MG63 (cell line): ENCODE results near the gene CDC5L. TPM values are rescaled to one million over a fixed set of nuclear protein-coding genes. Genes with fewer than 3 reads are reported as not detected.
A peak's percentile ranks its signal among the peaks of the same experiment; 100 is the strongest.

Source experiments
- DNase-seq: peaks from one replicate; pipeline ENCODE4 v3.0.0-alpha.2; 2020
- H3K27me3 ChIP-seq: fragments of 250-450 bp; sonication (Bioruptor Pico); 2 replicates; pipeline ENCODE4 v1.5.1; 2020; ENCODE audit warnings: mild to moderate bottlenecking, moderate library complexity
- H3K36me3 ChIP-seq: fragments of 250-450 bp; sonication (Bioruptor Pico); 2 replicates; pipeline ENCODE4 v1.5.1; 2020; ENCODE audit warnings: mild to moderate bottlenecking, moderate library complexity
- H3K4me3 ChIP-seq: fragments of 250-450 bp; sonication (Bioruptor Pico); 2 replicates; pipeline ENCODE4 v1.5.1; 2020; ENCODE audit warnings: mild to moderate bottlenecking, moderate library complexity
- H3K9me3 ChIP-seq: fragments of 250-450 bp; sonication (Bioruptor Pico); 2 replicates; pipeline ENCODE4 v1.5.1; 2020; ENCODE audit warnings: mild to moderate bottlenecking, moderate library complexity
- total RNA-seq: library from RNA; depleted of rRNA; stranded (reverse); fragments of >200 nt; shearing (Covaris generic); gene quantifications from 2 replicates; pipeline ENCODE4 v1.2.3, GENCODE V29; 2014; ENCODE audit warnings: low replicate concordance

The CDC5L gene
- total RNA-seq, 1 experiment from 2014 or later = 89.6 TPM

DNA sequence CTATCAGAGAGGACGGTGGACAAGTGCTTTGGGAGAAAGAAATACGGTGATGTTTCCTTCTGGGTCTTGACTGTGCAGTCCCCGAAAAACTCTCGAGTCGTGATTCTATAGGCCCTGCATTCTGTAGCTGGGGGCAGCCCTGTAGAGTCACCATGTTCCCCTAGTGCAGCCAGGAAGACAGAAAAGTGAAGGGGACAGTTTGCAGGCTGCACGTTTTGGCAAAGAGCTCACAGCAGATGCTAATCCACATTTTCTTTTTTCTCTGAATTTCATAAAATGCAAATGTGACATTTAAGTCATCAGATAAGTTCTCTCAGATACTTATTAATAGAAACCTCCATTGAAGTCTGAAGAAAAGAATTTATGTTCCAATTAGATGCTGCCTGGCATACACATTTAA lies 25.6 kb upstream of the CDC5L start:
- no peak overlapping the region for H3K4me3 ChIP-seq
- no peak for DNase-seq
- no peaks in the 10 kb centered on the region for H3K9me3 ChIP-seq
- H3K36me3 ChIP-seq = no peaks in the 10 kb centered on the region
- peaks cover 47% of the 10 kb centered on the region for H3K27me3 ChIP-seq

DNA sequence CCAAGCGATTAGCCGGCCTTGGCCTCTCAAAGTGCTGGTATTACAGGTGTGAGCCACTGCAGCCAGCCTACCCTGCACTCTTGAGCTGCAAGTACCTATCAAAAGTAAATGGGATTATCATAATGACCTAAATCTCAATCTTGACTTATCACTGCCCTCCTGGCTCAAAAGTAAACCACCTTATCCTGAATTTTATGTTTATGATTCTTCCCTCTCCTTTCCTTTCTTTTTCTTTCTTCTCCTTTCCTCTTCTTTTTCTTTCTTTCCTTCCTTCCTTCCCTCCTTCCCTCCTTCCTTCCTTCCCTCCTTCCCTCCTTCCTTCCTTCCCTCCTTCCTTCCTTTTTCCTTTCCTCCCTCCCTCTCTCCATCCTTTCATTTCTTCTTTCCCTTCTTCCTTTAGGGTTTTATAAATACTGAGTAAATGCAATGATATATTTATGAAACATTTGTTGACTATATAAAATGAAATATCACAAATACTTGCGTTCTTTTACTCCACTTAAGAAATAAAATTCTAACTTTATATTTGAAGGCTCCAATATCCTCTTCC lies 24.1 kb upstream of the CDC5L start:
- Histone ChIP-seq H3K27me3 (peaks cover 58% of the 10 kb centered on the region), H3K9me3 (no peaks in the 10 kb centered on the region), H3K4me3 (no peak overlapping the region), H3K36me3 (no peaks in the 10 kb centered on the region)
- DNase-seq = no peak

DNA sequence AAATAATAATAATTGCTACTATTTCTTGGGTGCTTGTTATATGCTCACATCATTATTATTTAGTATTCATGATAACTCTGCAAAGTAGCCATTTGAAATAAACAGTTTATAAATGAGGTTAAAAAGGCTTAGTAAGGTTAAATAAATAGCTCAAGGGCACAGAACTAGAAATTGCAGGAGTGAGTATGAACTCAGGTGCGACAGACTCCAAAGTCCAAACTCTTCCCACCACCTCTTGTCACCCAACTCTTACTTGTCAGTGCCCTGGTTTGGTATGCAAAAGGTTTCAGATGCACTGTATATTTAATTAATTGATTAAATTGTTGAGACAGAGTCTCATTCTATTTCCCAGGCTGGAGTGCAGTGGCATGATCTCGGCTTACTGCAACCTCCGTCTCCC lies 20.7 kb upstream of the CDC5L start:
- DNase-seq = no peak
- Histone ChIP-seq H3K4me3 (no peak overlapping the region), H3K36me3 (no peaks in the 10 kb centered on the region), H3K27me3 (peaks cover 45% of the 10 kb centered on the region), H3K9me3 (no peaks in the 10 kb centered on the region)

DNA sequence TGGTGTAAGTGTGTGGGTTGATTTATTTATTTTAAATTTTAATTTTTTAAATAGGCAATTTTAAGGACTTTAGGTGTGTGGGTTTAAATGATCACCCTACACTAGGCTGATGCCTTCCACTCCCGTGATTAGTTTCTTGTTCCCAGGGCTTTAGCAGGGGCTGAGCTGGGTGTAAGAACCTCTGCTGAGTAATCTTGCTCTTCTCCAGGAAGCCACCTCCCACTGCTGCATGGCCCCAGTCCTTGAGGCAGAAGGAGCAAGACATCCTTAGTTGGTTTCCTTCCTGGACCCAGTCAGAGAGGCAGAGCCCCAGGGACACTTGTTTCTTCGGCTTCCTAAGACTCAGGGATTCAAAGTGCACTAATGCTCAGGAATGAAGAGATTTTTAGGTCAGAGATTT lies 19.8 kb upstream of the CDC5L start:
- H3K4me3 ChIP-seq = no peak overlapping the region
- no peaks in the 10 kb centered on the region for H3K9me3 ChIP-seq
- peaks cover 40% of the 10 kb centered on the region for H3K27me3 ChIP-seq
- no peaks in the 10 kb centered on the region for H3K36me3 ChIP-seq
- no peak for DNase-seq

DNA sequence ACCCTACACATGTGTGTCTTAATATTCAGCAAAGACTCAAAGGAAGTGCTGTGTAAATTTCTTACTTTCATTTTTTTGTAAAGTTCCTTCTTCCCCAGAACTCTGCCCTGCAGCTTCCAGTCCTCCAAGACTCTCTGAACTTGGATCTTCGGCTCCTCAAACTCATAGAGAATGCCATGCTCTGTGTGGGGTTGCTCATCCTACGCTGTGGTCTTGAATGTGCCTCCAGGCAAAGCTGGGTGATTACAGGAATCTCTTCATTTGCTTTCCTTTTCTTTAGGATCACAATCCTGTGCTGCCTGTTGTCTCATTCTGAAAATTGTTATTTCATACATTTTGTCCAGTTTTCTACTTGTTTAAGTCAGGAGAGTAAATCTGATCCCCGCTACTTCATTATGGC lies 14.5 kb upstream of the CDC5L start:
- Histone ChIP-seq H3K27me3 (peaks cover 22% of the 10 kb centered on the region), H3K4me3 (no peak overlapping the region), H3K9me3 (peaks cover 4% of the 10 kb centered on the region; the same call in 1 of the 2 replicates), H3K36me3 (no peaks in the 10 kb centered on the region)
- DNase-seq = no peak

DNA sequence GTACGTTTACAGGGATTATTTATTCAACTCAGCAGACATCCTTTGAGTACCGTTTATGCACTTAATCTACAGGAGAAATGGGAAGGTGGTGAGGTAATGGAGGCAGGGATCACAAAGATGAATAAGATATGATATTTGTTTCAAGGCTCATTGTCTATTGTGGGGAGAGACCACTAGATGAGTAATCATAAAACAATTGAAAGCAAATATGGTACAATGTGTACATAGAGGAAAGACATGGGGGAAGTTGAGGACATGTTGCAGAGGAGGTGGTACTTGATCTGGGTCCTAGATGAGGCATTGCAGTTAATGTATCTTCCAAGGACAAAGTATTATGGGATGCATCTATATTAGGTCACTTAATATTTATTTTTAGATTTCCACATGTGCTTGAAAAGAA lies 13.7 kb upstream of the CDC5L start:
- DNase-seq = no peak
- Histone ChIP-seq H3K9me3 (peaks cover 4% of the 10 kb centered on the region; the same call in 1 of the 2 replicates), H3K27me3 (peaks cover 16% of the 10 kb centered on the region), H3K4me3 (no peak overlapping the region), H3K36me3 (no peaks in the 10 kb centered on the region)

DNA sequence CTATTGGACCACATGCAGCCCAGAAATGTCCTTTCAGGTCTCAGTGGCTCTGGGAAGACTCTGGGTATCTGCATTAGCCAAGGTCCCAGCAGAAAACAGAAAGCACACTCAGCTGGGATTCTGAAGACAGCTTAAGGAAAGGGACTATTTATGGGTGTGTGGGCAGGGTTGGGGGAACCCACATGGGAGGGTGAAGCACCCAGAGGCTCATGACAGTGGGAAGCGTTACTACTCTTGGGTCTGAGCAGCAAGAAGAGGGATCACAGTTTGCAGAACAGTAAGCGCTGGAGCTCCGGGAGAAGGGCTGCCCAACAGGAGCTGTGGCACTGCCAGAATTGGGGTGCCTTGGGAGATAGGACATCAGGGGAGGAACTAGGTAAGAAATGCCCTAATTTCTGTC lies 12.4 kb upstream of the CDC5L start:
- H3K9me3 ChIP-seq = peaks cover 4% of the 10 kb centered on the region; the same call in 1 of the 2 replicates
- H3K27me3 ChIP-seq = peaks cover 8% of the 10 kb centered on the region
- no peak overlapping the region for H3K4me3 ChIP-seq
- no peak for DNase-seq
- H3K36me3 ChIP-seq = no peaks in the 10 kb centered on the region

DNA sequence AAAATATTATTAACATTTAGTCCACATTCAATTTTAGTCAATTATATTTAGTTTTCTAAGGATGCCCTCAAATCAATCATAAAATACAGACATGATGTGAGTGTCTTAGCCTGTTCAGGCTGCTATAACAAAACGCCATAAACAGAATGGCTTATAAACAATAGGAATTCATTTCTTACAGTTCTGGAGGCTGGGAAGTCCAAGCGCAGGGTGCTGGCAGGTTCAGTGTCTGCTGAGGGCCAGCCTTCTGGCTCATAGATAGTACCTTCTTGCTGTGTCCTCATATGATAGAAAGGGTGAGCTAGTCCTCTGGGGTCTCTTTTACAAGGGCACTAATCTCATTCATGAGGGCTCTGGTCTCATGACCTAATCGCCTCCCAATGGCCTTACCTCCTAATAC lies 10.0 kb upstream of the CDC5L start:
- DNase-seq = no peak
- peaks cover 5% of the 10 kb centered on the region; the same call in 1 of the 2 replicates for H3K27me3 ChIP-seq
- H3K4me3 ChIP-seq = no peak overlapping the region
- no peaks in the 10 kb centered on the region for H3K36me3 ChIP-seq
- peaks cover 4% of the 10 kb centered on the region; the same call in 1 of the 2 replicates for H3K9me3 ChIP-seq

DNA sequence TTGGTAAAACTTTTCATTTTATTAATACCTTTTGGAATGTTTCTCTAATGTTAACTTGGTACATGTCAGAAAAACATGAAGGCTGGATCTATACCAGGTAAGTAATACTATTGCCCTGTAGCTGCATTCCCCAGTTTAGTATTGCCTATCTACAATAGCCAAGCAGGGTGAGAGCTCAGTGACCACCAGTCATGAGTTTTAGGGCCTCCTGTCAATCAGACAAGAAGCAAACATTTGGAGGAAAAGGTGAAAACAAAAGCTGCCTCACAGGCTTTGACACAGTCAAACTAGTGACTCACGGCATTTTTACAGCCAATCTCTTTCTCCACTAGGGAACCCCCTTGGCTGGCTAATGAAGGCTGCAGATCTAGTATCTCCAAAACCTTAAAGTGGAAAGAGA lies 9.5 kb upstream of the CDC5L start:
- Histone ChIP-seq H3K36me3 (no peaks in the 10 kb centered on the region), H3K4me3 (no peak overlapping the region), H3K9me3 (peaks cover 4% of the 10 kb centered on the region; the same call in 1 of the 2 replicates), H3K27me3 (peaks cover 5% of the 10 kb centered on the region; the same call in 1 of the 2 replicates)
- DNase-seq = no peak

DNA sequence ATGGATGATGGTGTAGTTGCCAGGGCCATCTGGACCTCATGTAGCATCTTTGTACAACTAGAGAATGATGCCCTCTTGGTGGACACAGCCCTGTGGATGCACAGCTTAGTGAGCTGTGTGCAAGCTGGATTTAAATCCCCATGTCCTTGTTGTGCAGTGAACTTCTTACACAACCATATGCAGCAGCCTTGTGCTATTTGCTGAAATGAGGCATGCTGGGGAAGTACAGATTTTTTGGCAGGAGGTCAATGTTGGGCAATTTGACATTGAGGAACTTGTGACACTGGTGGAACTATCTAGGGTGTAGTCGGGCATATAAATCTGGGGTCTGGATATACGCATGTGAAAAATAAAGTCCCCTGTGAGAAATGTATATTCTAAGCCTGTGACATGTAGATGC lies 5.8 kb upstream of the CDC5L start:
- Histone ChIP-seq H3K4me3 (no peak overlapping the region), H3K36me3 (no peaks in the 10 kb centered on the region), H3K27me3 (peaks cover 3% of the 10 kb centered on the region; the same call in 1 of the 2 replicates), H3K9me3 (peaks cover 4% of the 10 kb centered on the region; the same call in 1 of the 2 replicates)
- DNase-seq = no peak

DNA sequence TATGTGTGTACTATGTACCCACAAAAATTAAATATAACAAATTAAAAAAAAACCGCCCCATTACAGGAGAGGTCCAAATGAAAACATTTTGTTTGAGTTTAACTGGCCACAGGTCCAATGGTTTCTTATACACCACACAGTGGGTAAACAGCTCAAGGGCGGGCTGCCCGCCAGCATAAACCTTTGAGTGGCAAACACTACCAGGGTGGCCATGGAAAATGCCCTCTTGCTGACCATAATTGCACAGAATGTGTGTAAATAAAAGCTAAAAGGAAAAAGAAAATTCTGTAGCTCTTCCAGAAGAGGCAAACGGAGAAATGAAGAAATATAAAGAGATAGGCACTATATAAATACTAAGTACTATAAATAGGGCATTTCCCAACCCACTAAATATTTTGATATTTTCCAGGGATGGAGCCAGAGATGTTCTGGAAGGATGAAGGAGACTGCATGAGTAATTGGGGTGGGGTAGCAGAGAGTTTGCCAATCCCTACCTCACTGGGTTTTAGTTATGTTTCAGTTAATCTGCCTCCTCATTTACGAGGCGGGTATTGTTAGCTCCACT lies 1.1 kb upstream of the CDC5L start:
- peak overlapping the region; percentile 96 for H3K4me3 ChIP-seq
- peaks cover 29% of the 10 kb centered on the region for H3K36me3 ChIP-seq
- DNase-seq = peak; percentile 91
- no peaks in the 10 kb centered on the region; the same call in 1 of the 2 replicates for H3K9me3 ChIP-seq
- no peaks in the 10 kb centered on the region; the same call in 1 of the 2 replicates for H3K27me3 ChIP-seq

DNA sequence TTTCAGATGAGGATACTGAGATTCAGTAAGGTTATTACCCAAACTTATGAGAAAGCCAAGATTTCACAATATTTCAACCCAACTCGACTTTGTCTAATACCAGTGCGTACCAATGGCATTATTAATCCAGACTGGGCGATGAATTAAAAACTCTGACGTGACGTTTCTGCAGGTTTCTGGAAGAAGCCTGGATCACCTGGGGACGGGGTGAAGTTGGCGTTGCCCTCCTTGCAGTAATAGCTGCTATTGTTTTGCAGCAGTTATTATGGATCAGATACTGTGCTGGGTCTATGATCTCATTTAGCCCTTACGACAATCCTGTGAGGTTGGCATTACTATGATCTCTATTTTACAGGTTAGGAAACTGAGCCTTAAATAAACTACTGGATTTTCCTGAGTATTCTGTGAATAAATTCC lies 569 bp upstream of the CDC5L start:
- Histone ChIP-seq H3K4me3 (peak overlapping the region; percentile 96), H3K36me3 (peaks cover 34% of the 10 kb centered on the region), H3K27me3 (no peaks in the 10 kb centered on the region), H3K9me3 (no peaks in the 10 kb centered on the region; the same call in 1 of the 2 replicates)
- peak; percentile 50 for DNase-seq

DNA sequence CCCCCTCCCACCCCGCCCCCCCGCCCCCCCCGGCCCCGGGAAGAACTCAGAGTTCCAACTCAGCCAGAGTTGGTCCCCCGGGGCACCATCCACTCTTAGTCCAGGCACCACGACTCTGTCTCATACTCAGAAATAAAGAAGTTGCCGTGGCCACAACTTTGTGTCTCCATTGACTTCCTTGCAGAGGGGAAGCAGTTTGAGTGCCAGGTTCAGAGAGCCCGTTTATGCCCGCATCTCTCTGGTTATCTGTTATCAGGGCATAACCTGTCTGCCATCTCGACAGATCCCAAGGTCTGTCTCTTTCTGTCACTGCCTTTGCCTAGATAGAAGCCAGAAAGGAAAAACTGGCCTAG lies 605 bp downstream of the CDC5L start:
- peak overlapping the region; percentile 96 for H3K4me3 ChIP-seq
- no peak for DNase-seq
- no peaks in the 10 kb centered on the region for H3K27me3 ChIP-seq
- H3K36me3 ChIP-seq = peaks cover 46% of the 10 kb centered on the region
- no peaks in the 10 kb centered on the region; the same call in 1 of the 2 replicates for H3K9me3 ChIP-seq

DNA sequence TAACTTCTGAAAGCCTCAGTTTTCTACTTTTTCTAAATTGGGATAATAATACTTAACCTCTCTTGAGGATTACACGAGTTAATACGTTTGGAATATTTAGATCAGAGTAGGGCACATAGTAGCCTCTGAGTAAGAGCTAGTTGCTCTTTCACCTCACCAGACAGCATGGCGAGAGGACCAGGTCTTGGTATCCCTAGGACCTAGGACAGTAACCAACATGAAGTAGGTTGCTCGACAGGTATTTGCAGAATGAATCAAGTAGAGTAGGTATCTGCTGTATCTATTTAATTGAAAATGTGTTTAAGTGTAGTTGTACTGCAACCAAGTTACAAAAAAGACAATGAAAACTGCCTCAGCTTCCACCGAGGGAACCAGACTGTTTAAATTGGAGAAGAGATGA lies 1.4 kb downstream of the CDC5L start:
- Histone ChIP-seq H3K27me3 (no peaks in the 10 kb centered on the region), H3K36me3 (peaks cover 53% of the 10 kb centered on the region), H3K9me3 (no peaks in the 10 kb centered on the region; the same call in 1 of the 2 replicates), H3K4me3 (peak overlapping the region; percentile 96)
- DNase-seq = no peak

DNA sequence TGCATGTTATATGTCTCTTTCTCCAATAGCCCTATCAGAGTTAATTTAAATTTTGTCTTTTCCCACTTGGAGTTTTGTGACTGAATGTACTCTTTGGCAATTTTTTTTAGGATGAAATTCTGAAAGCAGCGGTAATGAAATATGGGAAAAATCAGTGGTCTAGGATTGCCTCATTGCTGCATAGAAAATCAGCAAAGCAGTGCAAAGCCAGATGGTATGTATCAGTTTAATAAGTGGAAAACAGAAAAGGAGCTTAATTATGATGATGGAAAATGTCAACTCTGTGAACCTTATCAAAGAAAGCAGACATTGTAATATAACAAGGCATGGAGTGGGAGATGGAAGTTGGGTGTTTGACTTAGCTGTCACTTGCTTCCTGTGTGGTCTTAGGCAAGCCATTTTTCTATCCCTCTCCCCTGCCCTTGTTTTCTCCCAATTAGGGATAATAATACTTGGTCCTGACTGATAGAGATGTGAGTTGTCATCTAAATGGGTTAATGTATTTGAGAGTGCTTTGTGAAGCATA lies 2.7 kb downstream of the CDC5L start:
- Histone ChIP-seq H3K4me3 (no peak overlapping the region), H3K9me3 (no peaks in the 10 kb centered on the region; the same call in 1 of the 2 replicates), H3K27me3 (no peaks in the 10 kb centered on the region), H3K36me3 (peaks cover 64% of the 10 kb centered on the region)
- DNase-seq = no peak

DNA sequence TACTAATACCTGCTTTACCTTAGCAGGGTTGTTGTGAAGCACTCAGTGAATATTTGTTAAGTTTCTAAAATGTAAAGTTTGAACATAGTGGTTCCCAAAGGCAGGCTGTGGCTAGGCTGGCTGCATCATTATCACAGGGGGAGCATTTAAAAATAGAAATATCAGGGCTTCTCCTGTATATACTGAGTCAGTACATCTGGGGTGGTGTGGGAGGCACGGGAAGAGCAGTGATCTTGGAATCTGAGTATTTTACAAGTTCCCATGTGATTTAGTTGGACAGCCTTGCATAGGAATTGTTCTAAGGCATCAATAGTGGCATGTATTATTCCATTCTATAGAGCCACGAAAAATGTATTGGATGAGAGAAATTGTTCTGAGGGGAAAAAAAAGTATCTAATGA lies 8.0 kb downstream of the CDC5L start:
- Histone ChIP-seq H3K9me3 (no peaks in the 10 kb centered on the region), H3K36me3 (peaks cover 93% of the 10 kb centered on the region), H3K27me3 (no peaks in the 10 kb centered on the region), H3K4me3 (no peak overlapping the region)
- DNase-seq = no peak

DNA sequence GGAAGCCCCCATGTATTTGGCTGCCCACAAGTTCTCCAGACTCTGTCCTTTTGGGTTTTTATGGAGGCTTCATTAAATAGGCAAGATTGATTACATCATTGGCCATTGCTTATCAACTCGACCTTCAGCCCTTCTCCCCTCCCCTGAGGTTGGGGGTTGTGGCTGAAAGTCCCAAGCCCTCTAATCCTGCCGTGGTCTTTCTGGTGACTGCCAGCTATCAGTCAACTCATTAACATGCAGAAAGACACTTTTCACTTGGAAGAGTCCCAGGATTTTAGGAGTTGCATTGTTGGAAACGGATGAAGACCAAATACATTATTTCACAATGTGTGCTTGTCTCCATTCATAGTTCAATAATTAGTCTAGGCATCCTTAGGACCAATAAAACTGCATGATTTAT lies 9.5 kb downstream of the CDC5L start:
- Histone ChIP-seq H3K27me3 (no peaks in the 10 kb centered on the region), H3K36me3 (peaks cover 92% of the 10 kb centered on the region)
- no peak for DNase-seq

More for the DNA sequence above, 9.5 kb downstream of the CDC5L start:
- no peak overlapping the region for H3K4me3 ChIP-seq
- no peaks in the 10 kb centered on the region for H3K9me3 ChIP-seq
